Midbrain (tissue), 1 donor: ENCODE measurements around the gene AKAP14.
A peak's percentile ranks its signal among the peaks of the same experiment; 100 is the strongest.
"Not testable (repeated sequence)": the region's sequence is repeated elsewhere in the genome, so short reads cannot be mapped to it uniquely, and the experiment has no call there.

Source experiments
- DNase-seq: peaks from one replicate; lab custom pipeline; 2025; lab: John Stamatoyannopoulos, UW

Gene AKAP14

GRCh38 chrX:119895843-119896326 lies at the start of gene AKAP14:
Gene AKAP14, plus strand, starts transcription at chrX:119895893. Its CDS starts 7,331 bp downstream, at chrX:119903224.
- DNase-seq: no peak

DNA sequence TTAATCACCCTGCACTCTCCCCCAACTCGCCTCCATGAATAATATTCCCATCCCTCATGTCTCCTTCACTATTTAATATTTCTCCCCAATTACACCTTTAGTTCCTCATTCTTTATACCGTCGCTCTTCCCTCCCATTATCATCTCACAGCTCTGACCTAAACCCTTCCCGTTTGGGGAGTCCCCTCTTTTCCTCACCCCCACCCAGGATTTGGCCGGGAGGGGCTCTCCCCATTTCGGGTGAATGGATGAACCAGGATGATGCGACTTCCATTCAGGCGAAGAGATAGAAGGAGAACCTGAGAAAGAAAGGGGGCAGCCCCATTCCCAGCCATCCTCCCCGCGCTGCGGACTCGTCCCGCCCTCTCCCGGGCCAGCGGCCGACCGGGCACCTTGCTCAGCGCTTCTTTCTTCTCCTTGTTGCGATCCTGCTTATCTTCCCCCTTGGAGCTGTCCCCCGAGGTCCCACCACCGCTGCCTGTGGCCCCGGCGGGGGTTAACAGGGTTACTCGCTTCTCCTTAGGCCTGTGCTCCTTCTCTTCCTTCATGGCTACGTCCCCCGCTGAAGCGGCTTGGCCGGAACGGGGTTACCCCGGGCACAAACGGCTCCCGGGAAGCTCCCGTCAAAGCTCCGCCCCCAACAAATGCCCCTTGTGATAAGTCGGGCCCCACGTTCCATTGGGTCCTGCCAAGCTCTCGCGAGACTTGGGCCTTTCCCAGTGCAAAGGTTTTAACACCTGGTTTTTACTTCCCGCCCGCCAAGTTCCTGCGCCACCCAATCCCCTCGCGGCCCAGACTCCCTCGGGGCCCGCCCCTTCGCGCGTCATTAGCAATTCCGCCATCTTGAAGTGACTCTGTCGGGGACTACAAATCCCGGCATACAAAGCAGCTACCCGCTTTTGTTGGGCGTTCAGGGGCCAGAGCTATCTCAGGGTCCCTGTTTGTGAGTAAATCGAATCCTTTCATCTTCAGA lies 43.0 kb upstream of the AKAP14 start, which contains the start of gene UPF3B:
TSS of gene UPF3B (minus strand) at position 582 of the 972 bp plus-strand sequence. CDS start at position 547, 35 bp downstream.
- DNase-seq: peak; percentile 95

DNA sequence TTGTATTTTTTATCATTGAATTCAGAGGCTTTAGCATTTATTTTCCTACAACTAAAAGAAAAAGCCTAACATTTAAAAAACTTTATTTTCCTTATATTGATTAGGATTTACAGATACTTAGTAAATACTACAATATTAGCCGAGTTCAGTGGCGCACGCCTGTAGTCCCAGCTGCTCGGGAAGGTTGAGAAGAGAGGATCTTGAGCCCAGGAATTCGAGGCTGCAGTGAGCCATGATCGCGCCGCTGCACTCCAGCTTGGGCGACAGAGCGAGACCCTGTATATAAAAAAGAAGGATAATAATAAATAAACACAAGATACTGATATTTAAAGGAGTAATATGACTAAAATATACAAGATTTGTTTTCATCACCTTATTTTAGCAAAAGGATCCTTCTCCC lies 42.2 kb upstream of the AKAP14 start:
- DNase-seq: peak; percentile 18

- DNase-seq: no peak
These were observed 25.0 kb upstream of the AKAP14 start for GRCh38 chrX:119870626-119871131.

GRCh38 chrX:119871245-119871598 lies 24.5 kb upstream of the AKAP14 start:
- no peak for DNase-seq

DNA sequence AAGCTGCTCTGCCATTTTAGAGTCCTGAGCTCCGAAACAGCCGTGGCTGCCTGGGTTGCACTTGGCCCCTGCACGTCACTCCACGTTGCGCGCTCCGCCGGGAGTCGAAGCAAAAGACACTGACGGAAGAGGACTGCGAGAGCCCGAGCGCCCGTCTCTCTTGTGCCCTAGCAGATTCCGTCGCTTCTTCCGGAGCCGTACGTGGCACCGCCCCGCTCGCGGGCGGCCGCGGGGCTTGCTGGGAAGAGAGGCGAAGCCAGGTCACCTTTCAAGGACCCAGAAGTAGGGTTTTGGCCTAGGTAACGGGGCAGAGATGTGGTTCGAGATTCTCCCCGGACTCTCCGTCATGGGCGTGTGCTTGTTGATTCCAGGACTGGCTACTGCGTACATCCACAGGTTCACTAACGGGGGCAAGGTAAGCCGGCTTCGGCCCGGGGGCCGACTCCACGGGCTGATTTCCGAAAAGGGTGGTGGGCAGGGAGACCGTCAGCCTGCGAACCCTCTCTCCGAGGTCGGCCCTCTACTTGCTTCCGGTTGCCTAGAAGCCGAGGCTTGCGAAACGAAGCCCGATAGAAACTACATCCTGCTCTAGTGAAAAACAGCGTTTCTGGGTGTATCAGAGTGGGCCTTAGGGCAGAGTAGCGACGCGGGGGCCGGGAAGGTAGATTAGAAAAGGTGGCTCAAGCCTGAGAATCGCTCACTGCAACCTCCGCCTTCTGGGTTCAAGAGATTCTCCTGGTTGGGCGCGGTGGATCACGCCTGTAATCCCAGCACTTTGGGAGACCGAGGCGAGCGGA lies 23.9 kb upstream of the AKAP14 start, which contains the start of the genes NDUFA1 and RNF113A:
TSS of gene NDUFA1 (plus strand) at position 234 of the 797 bp plus-strand sequence. CDS start at position 314, 80 bp downstream.
TSS of gene RNF113A (minus strand) at position 135 of the 797 bp plus-strand sequence. CDS start at position 15, 120 bp downstream.
- DNase-seq: peak; percentile 83

DNA sequence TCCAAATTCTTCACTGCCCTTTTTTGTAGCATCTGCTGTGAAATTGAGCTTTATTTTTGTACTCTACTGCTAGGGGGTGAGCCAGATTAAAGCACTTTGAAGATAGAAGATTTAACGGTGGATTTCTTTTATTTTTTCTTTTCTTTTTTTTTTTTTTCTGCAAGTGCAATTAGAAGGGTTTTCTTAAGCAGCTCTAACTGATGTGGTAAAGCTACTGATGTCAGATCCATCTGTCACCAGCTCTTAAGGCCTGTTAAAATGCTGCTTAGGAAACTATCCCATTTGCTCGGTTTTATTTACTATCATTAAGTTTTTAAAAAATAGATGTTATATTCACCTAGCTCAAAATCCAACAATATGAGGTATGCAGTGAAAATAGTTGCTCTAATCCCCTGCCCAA lies 17.0 kb upstream of the AKAP14 start:
- no peak for DNase-seq

GRCh38 chrX:119880076-119880475 lies 15.6 kb upstream of the AKAP14 start:
- no peak for DNase-seq

GRCh38 chrX:119880552-119881437 lies 14.9 kb upstream of the AKAP14 start:
- no peak for DNase-seq

DNA sequence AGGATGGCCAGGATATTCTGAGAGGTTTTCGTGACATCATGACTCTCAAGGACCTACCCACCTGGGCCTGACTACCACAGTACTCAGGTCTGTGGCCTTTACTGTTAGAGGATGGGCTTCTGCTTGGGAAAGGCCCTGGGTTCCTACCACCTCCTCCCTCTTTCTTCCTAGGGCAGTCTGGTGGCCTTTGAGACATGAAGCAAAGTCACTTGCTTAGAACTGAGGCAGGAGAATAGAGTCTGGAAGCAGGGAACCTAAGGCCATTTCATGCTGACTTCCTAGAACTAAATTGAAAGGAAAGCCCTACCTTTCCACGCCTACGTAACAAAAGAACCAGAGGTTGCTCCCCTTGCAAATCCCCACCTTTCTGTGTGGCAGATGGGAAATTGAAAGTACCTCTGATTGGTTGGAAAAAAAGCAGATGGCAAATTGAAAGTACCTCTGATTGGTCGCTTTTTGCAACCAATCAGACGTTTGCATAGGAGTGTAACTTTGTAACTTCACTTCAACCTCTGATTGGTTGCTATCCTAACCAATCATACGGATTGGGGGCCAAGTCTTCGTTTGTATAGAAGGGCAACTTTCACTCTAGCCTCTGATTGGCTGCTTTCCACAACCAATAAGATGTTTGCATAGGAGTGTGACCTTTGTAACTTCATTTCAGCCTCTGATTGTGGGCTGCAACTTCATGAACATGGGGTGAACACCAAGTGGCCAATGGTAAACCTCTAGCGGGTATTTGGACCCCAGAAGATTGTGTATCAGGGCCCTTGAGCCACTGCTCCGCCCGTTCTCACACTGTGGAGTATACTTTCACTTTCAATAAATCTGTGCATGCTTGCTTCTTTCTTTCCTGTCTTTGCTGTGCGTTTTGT lies 9.9 kb upstream of the AKAP14 start:
- no peak for DNase-seq

GRCh38 chrX:119887721-119888425 lies 7.8 kb upstream of the AKAP14 start:
- peak; percentile 5 for DNase-seq

DNA sequence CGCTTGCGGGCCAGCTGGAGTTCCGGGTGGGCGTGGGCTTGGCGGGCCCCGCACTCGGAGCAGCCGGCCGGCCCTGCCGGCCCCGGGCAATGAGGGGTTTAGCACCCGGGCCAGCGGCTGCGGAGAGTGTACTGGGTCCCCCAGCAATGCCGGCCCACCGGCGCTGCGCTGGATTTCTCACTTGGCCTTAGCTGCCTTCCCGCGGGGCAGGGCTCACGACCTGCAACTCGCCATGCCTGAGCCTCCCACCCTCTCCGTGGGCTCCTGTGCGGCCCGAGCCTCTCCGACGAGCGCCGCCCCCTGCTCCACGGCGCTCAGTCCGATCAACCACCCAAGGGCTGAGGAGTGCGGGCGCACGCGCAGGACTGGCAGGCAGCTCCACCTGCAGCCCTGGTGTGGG lies 5.1 kb upstream of the AKAP14 start:
- not testable (repeated sequence) for DNase-seq

DNA sequence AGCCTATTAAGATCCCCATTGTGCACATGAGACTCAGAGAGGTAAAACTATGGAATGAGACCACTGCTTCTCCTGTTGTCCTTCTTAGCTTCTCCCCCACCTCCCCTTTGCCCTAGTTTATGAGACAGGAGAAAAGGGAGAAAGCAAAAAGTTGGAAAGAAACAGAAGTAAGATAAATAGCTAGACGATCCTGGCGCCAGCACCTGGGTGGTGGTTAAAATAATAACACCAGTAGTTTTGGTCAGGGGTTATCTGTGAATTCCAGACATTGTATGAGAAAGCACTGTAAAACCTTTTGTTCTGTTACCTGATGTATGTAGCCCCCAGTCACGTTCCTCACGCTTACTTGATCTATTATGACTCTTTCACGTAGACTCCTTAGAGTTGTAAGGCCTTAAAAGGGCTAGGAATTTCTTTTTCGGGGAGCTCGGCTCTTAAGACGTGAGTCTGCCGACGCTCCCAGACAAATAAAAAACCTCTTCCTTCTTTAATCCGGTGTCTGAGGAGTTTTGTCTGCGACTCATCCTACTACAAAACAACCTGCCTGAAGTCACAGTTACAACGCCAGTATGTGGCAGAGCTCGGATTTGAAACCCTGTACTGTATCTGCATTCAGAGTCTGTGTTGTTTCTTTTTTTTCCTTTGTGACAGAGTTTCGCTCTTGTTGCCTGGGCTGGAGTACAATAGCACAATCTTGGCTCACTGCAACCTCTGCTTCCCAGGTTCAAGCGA lies 3.6 kb upstream of the AKAP14 start:
- not testable (repeated sequence) for DNase-seq

- no peak for DNase-seq
These were observed 3.4 kb downstream of the AKAP14 start for GRCh38 chrX:119899125-119899524.

DNA sequence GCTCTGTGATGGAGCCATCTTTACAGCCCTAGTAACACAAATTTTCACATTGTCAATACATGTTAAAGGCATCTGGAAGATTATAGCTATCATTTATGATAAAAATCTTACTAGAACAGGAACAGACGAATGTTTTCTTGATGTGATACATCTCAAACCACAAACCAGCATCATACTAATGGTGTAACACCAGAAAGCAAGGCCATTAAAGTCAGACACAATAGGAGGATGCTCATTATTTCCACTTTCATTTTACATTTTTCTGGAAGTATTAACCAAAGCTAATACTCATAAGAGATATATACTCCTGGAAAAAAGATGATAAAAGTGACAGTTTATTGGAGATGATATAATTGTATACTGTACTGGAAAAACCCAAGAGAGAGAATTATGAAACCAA lies 5.3 kb downstream of the AKAP14 start:
- no peak for DNase-seq

DNA sequence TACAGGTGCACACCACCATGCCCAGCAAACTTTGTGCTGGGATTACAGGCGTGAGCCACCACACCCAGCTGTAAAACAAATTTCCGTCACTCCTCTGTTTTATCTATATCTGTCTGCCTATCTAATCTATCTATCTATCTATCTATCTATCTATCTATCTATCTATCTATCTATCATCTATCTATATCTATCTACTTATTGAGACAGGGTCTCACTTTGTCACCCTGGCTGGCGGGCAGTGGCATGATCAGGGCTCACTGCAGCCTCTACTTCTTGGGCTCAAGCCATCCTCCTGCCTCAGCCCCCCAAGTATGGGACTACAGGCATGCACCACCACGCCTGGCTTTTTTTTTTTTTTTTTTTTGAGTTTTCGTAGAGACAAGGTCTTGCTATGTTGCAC lies 20.6 kb downstream of the AKAP14 start:
- no peak for DNase-seq

DNA sequence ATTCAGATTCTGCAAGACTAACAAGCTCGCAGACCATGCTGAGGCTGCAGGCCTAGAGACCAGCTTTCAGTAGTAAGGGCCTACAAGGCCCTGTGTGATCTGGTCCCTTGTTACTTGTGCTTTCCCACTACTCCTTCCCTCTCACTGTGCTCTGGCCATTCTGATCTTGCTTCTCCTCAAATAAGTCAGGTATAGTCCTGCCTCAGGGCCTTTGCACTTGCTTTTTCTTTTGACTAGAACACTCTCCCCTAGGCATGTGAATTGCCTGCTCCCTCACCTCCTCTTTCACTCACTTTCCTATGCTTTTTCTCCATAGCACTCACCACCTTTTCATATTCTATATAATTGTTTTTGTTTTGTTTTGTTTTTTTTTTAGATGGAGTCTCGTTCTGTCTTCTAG lies 22.2 kb downstream of the AKAP14 start:
- DNase-seq: no peak

DNA sequence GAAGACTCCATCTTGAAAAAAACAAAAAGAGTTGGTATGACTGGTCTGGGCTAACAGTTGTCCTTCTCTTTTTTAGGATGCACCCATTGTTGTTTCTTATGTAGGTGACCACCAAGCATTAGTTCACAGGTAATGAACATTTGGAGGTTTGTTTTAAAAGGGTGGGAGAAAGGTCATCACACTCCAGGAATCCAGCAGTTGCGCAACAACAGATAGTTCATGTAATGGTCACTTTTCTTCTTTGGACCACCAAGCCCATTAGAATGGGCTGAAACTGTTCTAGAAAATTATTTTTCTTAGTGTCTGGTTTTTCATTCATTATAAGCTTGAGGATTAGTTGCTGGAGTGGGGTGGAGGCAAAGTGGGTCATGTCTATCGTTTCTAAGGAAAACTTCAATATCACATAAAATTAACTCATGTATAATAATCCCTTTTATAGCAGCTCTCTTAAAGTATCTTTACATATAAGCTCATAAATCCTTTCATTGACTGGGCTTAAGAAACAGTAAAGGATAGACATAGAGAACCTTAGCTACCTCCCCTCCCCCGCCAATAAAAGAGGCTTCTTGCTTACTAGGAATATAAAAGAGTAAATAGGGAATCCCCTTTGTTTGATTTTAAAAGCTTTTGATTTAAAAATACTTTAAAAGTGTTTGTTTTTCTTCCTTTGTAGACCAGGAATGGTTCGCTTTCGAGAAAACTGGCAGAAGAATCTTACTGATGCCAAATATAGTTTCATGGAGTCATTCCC lies 24.3 kb downstream of the AKAP14 start:
- DNase-seq: no peak
